Uterine smooth muscle cell (primary cell): ENCODE results near the gene LSM4. TPM values are rescaled to one million over a fixed set of nuclear protein-coding genes. Genes with fewer than 3 reads are reported as not detected.

ENCODE experiments used
- total RNA-seq: library from RNA; depleted of rRNA; stranded (reverse); fragments of >200 nt; gene quantifications from 2 replicates; pipeline ENCODE4 v1.2.3, GENCODE V29; 2014

LSM4 gene
- total RNA-seq = 122 and 207 TPM in 2 replicates

DNA sequence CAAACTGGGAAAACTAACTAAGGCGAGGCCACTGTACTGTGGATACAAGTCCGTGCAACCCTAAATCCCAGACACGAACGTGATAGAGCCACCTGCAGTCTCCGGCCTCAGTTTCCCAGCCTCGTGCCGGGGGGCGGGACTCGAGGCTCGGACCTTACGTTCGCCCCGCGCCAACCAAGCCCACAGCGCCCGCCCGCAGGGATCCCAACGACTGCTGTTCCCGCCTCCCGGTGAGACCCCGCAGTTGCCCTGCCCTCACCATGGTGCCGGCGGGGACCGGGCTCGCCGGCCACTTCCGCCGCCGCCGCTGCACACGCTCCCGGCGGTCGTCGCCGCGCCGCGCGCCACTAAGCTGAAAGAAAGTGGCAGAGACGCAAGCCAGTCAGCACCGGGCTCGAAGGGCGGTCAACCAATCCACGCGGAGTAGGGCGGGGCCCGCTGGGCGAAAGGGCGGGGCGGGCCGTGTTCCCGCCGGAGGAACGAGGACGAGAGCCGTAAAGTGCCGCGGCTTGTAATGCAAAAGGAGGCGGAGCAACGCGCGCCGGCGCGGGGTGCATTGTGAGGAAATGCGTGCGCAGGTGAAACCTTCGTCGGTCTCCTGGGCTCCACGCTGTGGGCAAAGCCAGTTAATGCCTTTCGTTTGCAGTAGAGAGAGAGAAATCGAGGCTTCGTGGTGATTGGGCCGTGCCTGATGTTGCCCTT, at the start of gene LSM4:
Gene LSM4, minus strand, starts transcription at position 318 of the 702 bp plus-strand sequence. Its CDS starts 56 bp downstream, at position 262.

GRCh38 chr19:18340190-18340989, 17.5 kb upstream of the LSM4 start, which contains the start of gene PGPEP1:
Gene PGPEP1, plus strand, starts transcription at chr19:18340598. Its CDS starts 84 bp downstream, at chr19:18340682.

DNA sequence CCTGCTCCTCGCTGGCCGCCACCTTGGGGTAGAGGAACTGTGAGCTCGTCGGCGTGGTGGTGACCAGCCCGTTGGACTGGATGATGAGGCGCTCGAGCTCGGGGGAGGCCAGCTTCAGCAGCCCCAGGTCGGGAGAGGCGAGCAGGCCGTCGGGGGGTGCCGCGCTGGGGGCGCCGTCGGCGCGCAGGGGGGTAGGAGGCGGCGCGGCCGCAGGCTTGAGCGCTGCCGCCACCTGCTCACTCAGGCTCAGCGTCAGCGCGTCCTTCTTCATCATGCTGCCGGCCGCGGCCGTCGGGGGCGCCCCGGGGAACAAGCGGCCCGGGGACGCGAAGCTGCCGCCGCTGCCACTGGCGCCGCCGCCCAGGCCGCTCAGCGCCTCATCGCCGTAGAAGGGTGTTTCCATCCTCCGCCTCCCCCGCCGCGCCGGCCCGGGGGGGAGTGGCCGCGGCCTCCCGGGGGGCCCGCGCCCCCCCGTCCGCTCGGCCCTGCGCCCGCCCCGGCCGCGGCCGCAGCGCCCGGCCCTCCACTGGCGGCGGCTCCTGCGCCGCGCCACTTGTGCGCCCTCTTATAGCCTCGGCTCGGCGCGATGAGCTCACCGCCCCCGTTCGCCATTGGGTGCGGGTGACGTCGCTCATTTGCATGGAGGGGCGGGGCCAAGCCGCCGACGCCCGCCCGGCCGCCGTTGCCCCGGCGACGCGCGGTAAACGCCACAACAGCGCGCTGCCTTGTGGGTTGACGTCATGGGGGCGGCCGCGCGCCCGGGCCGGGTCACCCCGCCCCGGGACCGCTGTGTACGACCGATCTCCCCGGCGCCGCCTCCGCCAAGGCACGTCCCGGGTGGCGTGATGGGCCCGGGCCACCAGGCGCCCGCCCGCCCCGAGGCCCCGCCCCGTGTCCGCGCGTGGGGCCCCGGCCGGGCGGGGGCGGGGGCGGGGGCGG, 41.5 kb downstream of the LSM4 start, which contains the start of gene JUND:
Gene JUND, minus strand, starts transcription at position 541 of the 939 bp plus-strand sequence. Its CDS starts 138 bp downstream, at position 403.

DNA sequence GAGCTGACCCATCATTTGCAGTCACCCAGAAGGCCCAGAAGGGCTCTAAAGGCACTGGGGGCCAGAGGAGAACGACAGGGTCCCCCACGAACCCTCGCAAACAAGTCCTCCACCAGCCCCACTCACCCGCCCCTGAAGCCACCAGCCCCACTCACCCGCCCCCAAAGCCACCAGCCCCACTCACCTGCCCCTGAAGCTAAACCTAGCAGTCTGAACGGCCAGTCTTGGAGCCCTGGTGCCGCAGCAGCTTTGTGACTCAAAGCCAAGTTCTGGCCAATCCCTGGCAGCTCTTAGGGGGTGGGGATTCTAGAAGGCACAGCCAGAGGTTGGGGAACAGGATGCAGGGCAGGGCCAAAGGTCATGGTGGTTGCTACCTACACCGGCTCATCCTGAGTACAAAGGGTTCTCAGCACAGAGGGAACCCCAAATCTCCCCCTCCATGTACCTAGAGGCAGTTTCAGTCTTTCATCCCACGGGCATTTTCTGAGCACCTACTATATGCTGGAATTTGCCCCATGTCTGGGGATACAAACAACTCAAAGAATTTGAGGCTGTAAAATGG, 48.6 kb downstream of the LSM4 start, which contains the start of gene IQCN:
Gene IQCN, minus strand, starts transcription at position 234 of the 562 bp plus-strand sequence. CDS start 4,974 bp downstream, outside the sequence.

Other genes with a start within 250 kb of the LSM4 start
- not detected in 2 replicates for gene IL12RB1, start 236.1 kb downstream of the LSM4 start, total RNA-seq
- gene MAST3, start 225.3 kb downstream of the LSM4 start, total RNA-seq = 1.2 and 2.7 TPM in 2 replicates
- gene PIK3R2, start 169.9 kb downstream of the LSM4 start, total RNA-seq = 8.7 and 15.7 TPM in 2 replicates
- gene IFI30, start 149.3 kb downstream of the LSM4 start, total RNA-seq = 0.87 and 2.3 TPM in 2 replicates
- gene MPV17L2, start 129.9 kb downstream of the LSM4 start, total RNA-seq = 11.6 and 20.9 TPM in 2 replicates
- gene RAB3A, start 119.0 kb downstream of the LSM4 start, total RNA-seq = 0.89 and 1.5 TPM in 2 replicates
- under 0.01 and 0.44 TPM in 2 replicates for gene PDE4C, start 96.6 kb downstream of the LSM4 start, total RNA-seq
- 0.44 and 0.50 TPM in 2 replicates for gene IQCN, start 48.6 kb downstream of the LSM4 start, total RNA-seq
- 136 and 174 TPM in 2 replicates for gene JUND, start 41.5 kb downstream of the LSM4 start, total RNA-seq
- 24.0 and 50.5 TPM in 2 replicates for gene PGPEP1, start 17.5 kb upstream of the LSM4 start, total RNA-seq
- 82.9 and 265 TPM in 2 replicates for gene GDF15, start 63.1 kb upstream of the LSM4 start, total RNA-seq
- 0.11 and 0.25 TPM in 2 replicates for gene LRRC25, start 74.5 kb upstream of the LSM4 start, total RNA-seq
- 63.0 and 65.4 TPM in 2 replicates for gene SSBP4, start 96.3 kb upstream of the LSM4 start, total RNA-seq
- 10.7 and 27.7 TPM in 2 replicates for gene ISYNA1, start 115.1 kb upstream of the LSM4 start, total RNA-seq
- 15.2 and 16.6 TPM in 2 replicates for gene ELL, start 199.0 kb upstream of the LSM4 start, total RNA-seq
- 160 and 335 TPM in 2 replicates for gene FKBP8, start 220.5 kb upstream of the LSM4 start, total RNA-seq
- 46.0 and 68.0 TPM in 2 replicates for gene KXD1, start 234.8 kb upstream of the LSM4 start, total RNA-seq
- gene UBA52, start 248.8 kb upstream of the LSM4 start, total RNA-seq = 425 and 545 TPM in 2 replicates